Neutrophil (primary cell): ENCODE results near the gene BUB3.

Source experiments
- H3K27ac ChIP-seq: fragments of 200-600 bp; sonication (generic); 2 replicates; pipeline ENCODE4 v1.5.1; 2016; ENCODE audit warnings: mild to moderate bottlenecking, moderate library complexity
- H3K27me3 ChIP-seq: fragments of 200-600 bp; sonication (generic); 2 replicates; pipeline ENCODE4 v1.6.0; 2016; ENCODE audit warnings: mild to moderate bottlenecking
- H3K36me3 ChIP-seq: fragments of 200-600 bp; sonication (generic); 2 replicates; pipeline ENCODE4 v1.5.1; 2017
- H3K4me1 ChIP-seq, 2 experiments: fragments of 200-600 bp in 1 of 2; sonication (generic) in 1 of 2; 1 replicate in 1 of 2; 2 replicates in 1 of 2; pipeline versions ENCODE4 v1.5.1 to v1.6.1; 2013 to 2016; ENCODE audit warnings: low read depth in 1 of 2, low read length in 1 of 2, mild to moderate bottlenecking in 1 of 2, moderate library complexity in 1 of 2; ENCODE audit not compliant: control insufficient read depth in 1 of 2, insufficient read depth in 1 of 2
- H3K4me3 ChIP-seq, 2 experiments: fragments of 200-600 bp in 1 of 2; sonication (generic) in 1 of 2; 1 replicate in 1 of 2; 2 replicates in 1 of 2; pipeline ENCODE4 v1.5.1; 2013 to 2016; ENCODE audit warnings: low read depth in 1 of 2, low read length in 1 of 2, mild to moderate bottlenecking in 1 of 2, moderate library complexity in 1 of 2
- H3K9me3 ChIP-seq: fragments of 200-600 bp; sonication (generic); 2 replicates; pipeline ENCODE4 v1.5.1; 2016
- CTCF ChIP-seq: fragments of 200-600 bp; sonication (generic); IDR thresholded peaks from 2 replicates; pipeline ENCODE4 v1.5.1; 2016; ENCODE audit warnings: antibody characterized with exemption

The BUB3 gene

GRCh38 chr10:123213192-123213591, 59.0 kb downstream of the BUB3 start:
- no peak for TF ChIP-seq CTCF
- Histone ChIP-seq H3K27me3 (no peaks in the 10 kb centered on the region), H3K9me3 (no peaks in the 10 kb centered on the region), H3K4me1 (no peaks in the 10 kb centered on the region), H3K36me3 (no peaks in the 10 kb centered on the region), H3K4me3 (no peak overlapping the region), H3K27ac (no peak overlapping the region)
